Epidermal melanocyte (primary cell): ENCODE measurements around the gene EML3.
"Not testable (repeated sequence)": the region's sequence is repeated elsewhere in the genome, so short reads cannot be mapped to it uniquely, and the experiment has no call there.

Experiments
- DNase-seq: peaks from one replicate; pipeline ENCODE4 v3.0.0; 2011; ENCODE audit warnings: low spot score; ENCODE audit not compliant: insufficient read length

EML3 gene

GRCh38 chr11:62621027-62621566 lies 8.5 kb upstream of the EML3 start:
- no peak for DNase-seq

- DNase-seq, result not testable (repeated sequence)
Observed at GRCh38 chr11:62616957-62617356, 4.4 kb upstream of the EML3 start.

DNA sequence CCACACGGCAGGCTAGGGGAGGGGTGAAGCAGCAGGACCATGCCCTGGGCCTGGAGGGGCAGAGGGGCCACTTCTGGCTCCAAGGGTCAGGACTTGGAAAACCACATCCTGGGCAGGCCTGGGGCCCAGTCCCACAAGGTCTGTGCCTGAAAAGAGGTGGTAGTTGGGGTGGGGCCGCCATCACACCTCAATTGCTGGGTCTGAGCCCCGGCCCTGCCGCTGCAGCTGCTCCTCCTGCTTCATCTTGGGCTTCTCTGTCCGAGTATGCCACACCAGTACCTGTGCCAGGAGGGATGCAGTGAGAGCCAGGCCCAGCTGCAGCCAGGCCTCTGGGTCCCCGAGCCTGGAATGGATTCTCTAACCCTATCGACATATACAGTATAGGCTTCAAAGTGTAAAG lies 2.9 kb upstream of the EML3 start:
- DNase-seq, result no peak

GRCh38 chr11:62614275-62614674 lies 1.7 kb upstream of the EML3 start:
- no peak for DNase-seq

DNA sequence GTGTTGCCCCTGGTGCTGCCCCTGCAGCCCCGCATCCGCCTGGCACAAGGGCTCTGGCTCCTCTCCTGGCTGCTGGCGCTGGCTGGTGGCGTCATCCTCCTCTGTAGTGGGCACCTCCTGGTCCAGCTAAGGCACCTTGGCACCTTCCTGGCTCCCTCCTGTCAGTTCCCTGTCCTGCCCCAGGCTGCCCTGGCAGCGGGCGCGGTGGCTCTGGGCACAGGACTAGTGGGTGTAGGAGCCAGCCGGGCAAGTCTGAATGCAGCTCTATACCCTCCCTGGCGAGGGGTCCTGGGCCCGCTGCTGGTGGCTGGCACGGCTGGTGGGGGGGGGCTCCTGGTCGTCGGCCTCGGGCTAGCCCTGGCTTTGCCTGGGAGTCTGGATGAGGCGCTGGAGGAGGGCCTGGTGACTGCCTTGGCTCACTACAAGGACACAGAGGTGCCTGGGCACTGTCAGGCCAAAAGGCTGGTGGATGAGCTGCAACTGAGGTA lies 760 bp upstream of the EML3 start:
- no peak for DNase-seq

DNA sequence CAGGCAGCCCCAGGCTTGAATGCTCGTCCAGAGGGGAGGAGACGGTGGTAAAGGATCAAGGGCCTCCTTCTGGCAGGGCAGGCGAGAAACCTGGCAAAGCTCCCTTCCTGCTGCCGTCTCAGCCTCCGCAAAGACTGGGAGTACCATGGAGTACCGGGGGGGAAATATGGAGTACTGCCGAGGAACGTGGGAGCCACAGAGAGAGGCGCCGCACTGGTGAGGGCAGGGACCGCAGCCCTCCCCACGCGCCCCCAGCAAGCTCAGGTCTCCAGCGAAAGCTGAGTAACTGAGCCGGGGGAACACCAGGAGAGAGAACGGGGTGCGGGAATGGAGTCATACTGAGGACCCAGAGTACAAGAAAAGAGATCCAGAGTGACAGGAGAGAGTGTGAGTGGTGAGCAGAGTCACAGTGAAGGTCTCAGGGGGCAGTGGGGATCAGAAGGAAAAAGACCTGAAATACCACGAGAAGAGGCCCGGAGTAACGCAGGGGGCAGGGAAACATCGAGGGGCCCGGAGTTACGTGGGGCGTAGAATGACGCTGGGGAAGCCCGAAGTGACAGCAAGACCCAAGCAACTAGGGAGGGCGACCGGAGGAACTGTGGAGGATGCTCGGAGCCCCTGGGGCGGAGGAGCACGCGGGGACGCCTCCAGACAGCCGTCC lies 740 bp downstream of the EML3 start:
- no peak for DNase-seq

DNA sequence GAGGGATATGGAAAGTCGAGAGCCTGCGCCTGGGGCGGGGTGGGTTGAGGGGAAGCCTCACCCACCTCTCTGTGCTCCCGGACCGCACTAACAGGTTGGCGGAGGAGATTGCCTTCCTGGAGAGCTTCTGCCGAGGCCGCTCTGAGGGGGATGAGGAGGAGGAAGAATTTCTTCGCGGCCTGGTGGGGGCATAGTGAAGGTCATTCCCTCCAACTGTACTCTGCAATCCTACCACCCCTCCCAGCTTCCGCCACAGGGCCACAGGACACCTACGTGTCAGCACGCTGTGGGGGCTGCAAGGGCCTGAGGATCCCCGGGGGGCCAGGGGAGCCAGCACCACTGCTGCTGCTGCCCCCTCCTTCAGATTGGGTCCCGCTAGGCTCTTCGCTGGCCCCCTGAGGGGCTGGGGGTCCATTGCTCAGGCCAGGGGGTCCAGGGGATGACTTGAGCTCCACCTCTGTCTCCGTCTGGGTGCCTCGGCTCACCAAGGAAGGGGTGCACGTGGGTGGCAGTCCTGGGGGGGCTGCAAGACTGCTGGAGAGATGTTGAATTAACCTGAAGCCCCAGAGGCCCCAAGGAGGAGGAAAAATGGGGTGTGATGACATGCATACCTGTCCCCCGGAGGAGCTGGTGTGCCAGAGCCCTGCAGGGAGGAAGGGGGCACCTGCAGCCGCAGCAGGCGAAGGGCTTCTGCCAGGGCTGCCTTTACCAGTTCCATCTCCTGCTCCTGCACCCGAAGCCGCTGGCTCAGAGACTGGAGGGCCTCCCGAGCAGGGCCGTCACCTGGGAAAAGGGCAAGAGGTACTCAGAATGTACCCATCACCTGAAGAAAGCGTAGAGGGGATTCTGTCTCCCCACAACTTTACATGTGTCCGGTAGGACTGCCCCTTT lies 1.5 kb downstream of the EML3 start:
- no peak for DNase-seq

DNA sequence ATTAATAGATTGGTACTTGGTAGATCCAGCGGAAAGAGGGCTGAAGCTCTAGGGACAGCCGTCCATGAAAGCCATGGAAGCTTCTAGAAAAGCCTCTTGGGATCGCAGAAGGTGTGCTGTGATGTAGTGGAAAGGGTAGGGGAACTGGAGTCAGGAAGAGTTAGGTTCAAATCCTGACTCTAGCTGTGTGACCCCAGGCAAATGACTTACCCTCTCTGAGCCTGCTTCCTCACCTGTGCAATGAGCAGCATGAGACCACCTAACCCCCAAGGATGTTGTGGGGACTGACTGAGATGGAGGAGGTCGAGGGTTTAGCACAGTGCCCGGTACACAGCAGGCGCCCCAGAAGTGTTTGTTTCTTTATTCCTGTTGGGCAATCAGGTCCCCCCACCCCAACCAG lies 2.2 kb downstream of the EML3 start:
- DNase-seq, result no peak

GRCh38 chr11:62608776-62609175 lies 3.8 kb downstream of the EML3 start:
- no peak for DNase-seq

GRCh38 chr11:62607714-62608113 lies 4.9 kb downstream of the EML3 start:
- DNase-seq, result no peak

DNA sequence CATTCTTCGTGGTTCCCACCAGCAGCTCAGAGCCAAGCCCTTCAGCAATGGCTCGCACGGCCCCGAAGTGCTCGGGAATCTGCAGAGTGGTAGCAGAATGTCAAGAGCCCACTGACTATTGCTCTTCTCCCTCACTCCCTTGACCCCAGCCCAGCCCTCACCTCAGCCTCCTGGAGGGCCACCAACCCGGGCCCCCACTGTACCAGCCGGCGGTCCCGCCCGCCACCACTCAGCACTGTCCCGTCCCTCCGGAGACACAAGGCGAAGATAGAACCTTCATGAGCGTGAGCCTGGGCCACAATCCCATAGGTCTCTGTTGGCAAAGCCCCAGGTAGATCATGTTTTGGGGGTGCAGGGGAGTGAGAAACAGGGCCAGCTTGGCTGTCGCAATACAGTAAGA lies 6.7 kb downstream of the EML3 start:
- DNase-seq, result no peak

DNA sequence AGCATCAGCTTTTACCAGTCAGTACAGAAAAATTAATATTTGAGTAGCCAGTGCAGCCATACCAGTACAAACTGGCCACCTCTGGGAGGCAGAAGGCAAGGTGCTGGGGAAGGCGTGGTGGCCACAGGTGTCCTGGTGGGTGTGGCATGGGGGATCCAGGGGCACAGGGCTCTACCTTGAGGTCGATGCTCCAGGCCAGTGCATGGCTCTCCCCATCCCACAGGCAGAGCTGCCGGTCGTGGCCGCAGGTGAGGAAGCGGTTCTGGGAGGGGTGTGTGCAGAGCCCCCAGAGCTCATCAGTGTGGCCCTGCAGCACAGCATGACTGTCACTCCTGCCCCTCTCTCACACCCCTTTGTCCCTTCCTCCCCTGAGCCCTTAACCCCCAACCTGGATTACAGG lies 7.1 kb downstream of the EML3 start:
- DNase-seq, result no peak

- DNase-seq, result no peak
Observed at GRCh38 chr11:62604460-62605120, 8.0 kb downstream of the EML3 start.

- no peak for DNase-seq
Observed at GRCh38 chr11:62603776-62604299, 8.7 kb downstream of the EML3 start.

GRCh38 chr11:62603072-62603408 lies 9.5 kb downstream of the EML3 start:
- no peak for DNase-seq

GRCh38 chr11:62602141-62603071 lies 10.2 kb downstream of the EML3 start:
- DNase-seq, result peak; percentile 81

DNA sequence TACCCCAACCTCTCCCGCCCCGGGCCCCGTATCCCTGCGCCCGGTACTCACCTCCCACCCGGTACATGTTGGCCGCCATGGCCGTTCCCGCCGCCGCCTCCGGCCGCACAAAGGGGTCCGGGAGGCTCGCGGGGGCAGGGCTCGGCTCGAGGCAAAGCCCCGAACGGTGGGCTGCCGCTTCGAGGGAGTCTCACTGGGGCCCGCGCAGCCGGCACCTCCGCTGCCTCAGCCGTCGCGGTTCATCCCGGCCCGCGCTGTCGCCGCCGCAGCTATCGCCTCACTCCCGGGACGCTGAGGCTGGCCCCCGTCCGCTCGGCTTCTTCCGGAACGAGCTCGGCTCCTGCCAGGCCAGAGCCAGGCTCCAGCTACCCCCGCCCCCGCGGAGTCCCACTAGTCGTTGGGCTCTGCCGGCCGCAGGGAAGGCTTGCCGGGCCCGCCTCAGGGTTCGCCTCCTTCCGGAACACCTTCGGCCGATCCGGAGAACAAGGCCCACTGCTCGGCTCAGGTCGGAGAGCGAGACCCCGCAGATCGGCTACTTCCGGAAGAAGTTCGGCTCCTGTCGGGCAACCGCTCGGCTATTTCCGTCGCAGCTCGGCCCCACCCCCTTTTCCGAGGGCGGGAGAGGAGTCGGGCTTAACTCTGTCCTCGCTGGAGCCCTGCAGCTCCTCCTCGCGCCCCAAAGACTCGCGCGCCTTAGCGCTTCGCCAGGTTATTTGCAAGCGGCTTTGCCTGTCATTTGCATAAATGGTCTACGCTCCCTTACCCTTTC lies 11.0 kb downstream of the EML3 start, which contains the start of gene MTA2:
MTA2 (minus strand) TSS at position 494 of the 769 bp plus-strand sequence; CDS start at position 79, 415 bp downstream.
- DNase-seq, result peak; percentile 73

DNA sequence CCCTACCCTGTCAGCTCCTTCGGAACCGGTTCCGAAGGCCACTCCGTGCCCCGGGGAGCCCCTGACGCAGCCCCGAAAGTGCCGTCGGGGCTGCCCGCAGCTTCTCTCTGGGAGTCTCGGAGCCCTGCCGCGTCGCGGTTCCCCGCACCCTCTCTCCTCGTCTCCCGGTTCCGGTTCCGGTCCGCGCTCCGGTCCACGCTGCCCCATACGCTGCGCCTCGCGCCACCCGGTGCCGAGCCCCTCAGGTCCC lies 11.5 kb downstream of the EML3 start:
- DNase-seq, result no peak

DNA sequence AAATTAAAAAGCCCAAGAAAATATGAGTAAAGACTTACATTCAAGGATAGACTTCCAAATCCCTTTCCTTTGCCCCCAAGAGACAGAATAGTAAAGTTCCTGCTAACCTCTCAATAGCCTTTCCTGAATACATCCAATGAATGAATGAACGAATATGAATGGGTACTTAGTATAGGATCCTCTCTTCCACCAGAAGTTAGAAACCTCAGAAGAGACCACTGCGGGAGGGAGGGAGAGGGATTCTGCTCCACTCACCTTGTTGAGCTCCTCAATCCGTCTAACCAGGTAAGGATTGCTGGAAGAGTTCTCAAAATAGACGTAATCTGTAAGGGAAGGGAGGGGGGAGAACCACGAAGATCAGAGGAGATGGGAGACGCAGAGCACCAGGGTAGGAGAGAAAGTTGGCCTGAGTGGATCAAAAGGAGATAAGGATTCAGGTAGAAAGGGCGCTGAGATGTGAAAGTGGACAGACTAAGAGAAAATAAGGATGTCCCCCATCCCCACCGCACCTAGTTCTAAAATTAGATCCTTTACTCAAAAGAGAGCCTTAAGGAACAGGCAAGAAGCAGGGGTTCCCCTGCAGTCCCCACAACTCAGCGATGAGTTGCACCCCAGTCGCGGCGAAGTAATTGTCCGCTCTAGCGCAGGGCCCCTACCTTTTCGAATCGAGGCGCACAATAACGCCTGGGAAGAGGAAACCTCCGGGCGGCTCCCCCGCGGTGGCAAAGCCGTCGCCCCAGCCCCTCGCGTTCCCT lies 12.0 kb downstream of the EML3 start:
- DNase-seq, result no peak
